Panc1 (cell line): Measurements from ENCODE around the gene RGPD8. TPM values are rescaled to one million over a fixed set of nuclear protein-coding genes. Genes with fewer than 3 reads are reported as not detected.

Experiments used
- ATAC-seq: fragments of 200-7000 bp; cut with Tn5 transposase; 2 replicates; pipeline ENCODE4 v1.9.1; 2020; ENCODE audit warnings: mild to moderate bottlenecking, moderate library complexity
- BruUV-seq: library from RNA; stranded (reverse); fragments of 400-500 nt; replicated peaks from 2 replicates; lab custom pipeline; 2021; lab: Mats Ljungman, UMichigan
- CTCF ChIA-PET: fragments of 300-600 bp; sonication (Branson Sonifier 250); formaldehyde crosslinking; loops from one replicate; lab custom pipeline; 2022; ENCODE audit warnings: antibody characterized with exemption; lab: Charles Lee
- POLR2A ChIA-PET: fragments of 300-600 bp; sonication (Branson Sonifier 250); formaldehyde crosslinking; loops from one replicate; lab custom pipeline; 2022; ENCODE audit warnings: antibody characterized with exemption; lab: Charles Lee
- DNase-seq: peaks from one replicate; pipeline ENCODE4 v3.0.0-alpha.2; 2010; ENCODE audit warnings: low read depth, low spot score
- H3K27ac ChIP-seq: 2 replicates; pipeline ENCODE4 v1.5.1; 2011; ENCODE audit warnings: mild to moderate bottlenecking, low read length, inconsistent platforms
- H3K27me3 ChIP-seq: fragments of 200-500 bp; sonication (Bioruptor generic); 2 replicates; pipeline ENCODE4 v1.6.0; 2014; ENCODE audit warnings: low read length, inconsistent platforms; ENCODE audit not compliant: control insufficient read depth, insufficient read depth
- H3K36me3 ChIP-seq: fragments of 200-500 bp; sonication (Bioruptor generic); 2 replicates; pipeline ENCODE4 v1.5.1; 2014; ENCODE audit warnings: inconsistent platforms, mild to moderate bottlenecking, low read length, moderate library complexity; ENCODE audit not compliant: control insufficient read depth, insufficient read depth
- H3K4me1 ChIP-seq: 2 replicates; pipeline ENCODE4 v1.5.1; 2011; ENCODE audit warnings: inconsistent platforms, mild to moderate bottlenecking, low read length, moderate library complexity; ENCODE audit not compliant: control insufficient read depth, insufficient read depth
- H3K4me3 ChIP-seq, 2 experiments: 2 replicates each; pipeline ENCODE4 v1.5.1; 2011 to 2012; ENCODE audit warnings: low read depth in 2 of 2, low read length in 2 of 2, mild to moderate bottlenecking in 2 of 2, inconsistent platforms in 1 of 2, moderate library complexity in 1 of 2
- H3K9me3 ChIP-seq: fragments of 200-500 bp; sonication (Bioruptor generic); 2 replicates; pipeline ENCODE4 v1.5.1; 2014; ENCODE audit warnings: low read depth, mild to moderate bottlenecking, inconsistent platforms, low read length, moderate library complexity; ENCODE audit not compliant: control insufficient read depth, insufficient read depth
- POLR2AphosphoS5 ChIP-seq: IDR thresholded peaks from 2 replicates; pipeline ENCODE4 v1.6.1; 2012; ENCODE audit warnings: mild to moderate bottlenecking, low read depth, low read length, moderate library complexity
- SIN3A ChIP-seq: IDR thresholded peaks from 2 replicates; pipeline ENCODE4 v1.6.1; 2012; ENCODE audit warnings: low read depth, mild to moderate bottlenecking, low read length, moderate library complexity, borderline replicate concordance; ENCODE audit not compliant: insufficient read depth
- TCF7L2 ChIP-seq: IDR thresholded peaks from 2 replicates; pipeline ENCODE4 v1.6.1; 2011; ENCODE audit warnings: mild to moderate bottlenecking, low read depth, low read length, inconsistent platforms
- in situ Hi-C: cut with HindIII; loops from 2 replicates; pipeline ENCODE4 v1.10.0; 2016; ENCODE audit warnings: low sequenced_read_pairs, low pct_unique_long_range_greater_than_20kb
- intact Hi-C: fragments of 100-400 bp; cut with micrococcal nuclease; formaldehyde crosslinking; loops from one replicate; pipeline ENCODE4 v1.10.0; 2022; ENCODE audit not compliant: unreplicated experiment
- total RNA-seq: library from RNA; stranded (reverse); gene quantifications from one replicate; pipeline ENCODE4 v1.2.1, GENCODE V29; 2021; ENCODE audit not compliant: unreplicated experiment
- TF ChIP-seq, protein P1 (sequence below), 2 experiments: IDR thresholded peaks; 2 replicates each; pipeline ENCODE4 v1.6.1; 2011 to 2012; ENCODE audit warnings: low read depth in 2 of 2, control low read depth in 1 of 2, low read length in 1 of 2, mild to moderate bottlenecking in 1 of 2, moderate library complexity in 1 of 2; ENCODE audit not compliant: insufficient read depth in 1 of 2
- TF ChIP-seq, protein P2 (sequence below): fragments of 450-650 bp; IDR thresholded peaks from 2 replicates; pipeline ENCODE4 v1.5.1; 2017; ENCODE audit warnings: mild to moderate bottlenecking

Gene RGPD8
- total RNA-seq, 1 experiment from 2014 or later, result 20.9 TPM

DNA sequence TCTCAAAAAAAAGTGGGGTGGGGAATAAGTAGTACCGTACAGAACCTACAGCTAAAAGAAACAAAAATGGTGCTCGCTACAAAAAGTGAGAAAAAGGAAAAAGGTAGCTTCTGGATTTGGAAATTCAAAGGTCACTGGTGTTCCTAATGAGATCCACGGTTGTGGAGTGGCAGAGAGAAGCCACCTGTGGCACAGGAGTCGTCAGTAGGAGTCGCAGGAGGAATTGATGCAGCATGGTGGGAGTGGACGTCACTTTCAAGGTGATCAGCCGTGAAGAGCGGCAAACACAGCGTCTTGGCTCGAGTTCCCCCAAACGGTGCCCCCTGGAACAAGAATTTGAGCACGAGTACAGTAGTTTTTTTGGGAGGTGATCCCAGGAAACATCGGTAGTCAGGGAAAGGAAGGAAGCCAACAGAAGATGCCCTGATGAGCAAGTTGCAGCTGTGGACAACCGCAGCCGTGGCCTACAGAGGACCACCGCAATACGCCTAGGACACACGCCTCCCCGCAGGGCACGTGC lies 47.1 kb upstream of the RGPD8 start:
- CTCF ChIA-PET, result interaction anchor here (0.6 to 0.7 kb wide), 2 partner anchors 47 to 127 kb away, joined by 3 to 4 read pairs; partner anchors contain the start of gene RGPD8
- Histone ChIP-seq H3K27ac (no peak overlapping the region), H3K9me3 (no peaks in the 10 kb centered on the region), H3K36me3 (no peaks in the 10 kb centered on the region; the same call in 1 of the 2 replicates), H3K27me3 (no peaks in the 10 kb centered on the region), H3K4me1 (peaks cover 16% of the 10 kb centered on the region), H3K4me3 (peak overlapping the region; percentile 77 to 94)
- DNase-seq, result no peak
- POLR2A ChIA-PET, result interaction anchor here (0.6 kb wide), 2 partner anchors 41 to 377 kb away, joined by 3 to 4 read pairs; no protein-coding TSS in a partner anchor
- TF ChIP-seq, protein P1, sequence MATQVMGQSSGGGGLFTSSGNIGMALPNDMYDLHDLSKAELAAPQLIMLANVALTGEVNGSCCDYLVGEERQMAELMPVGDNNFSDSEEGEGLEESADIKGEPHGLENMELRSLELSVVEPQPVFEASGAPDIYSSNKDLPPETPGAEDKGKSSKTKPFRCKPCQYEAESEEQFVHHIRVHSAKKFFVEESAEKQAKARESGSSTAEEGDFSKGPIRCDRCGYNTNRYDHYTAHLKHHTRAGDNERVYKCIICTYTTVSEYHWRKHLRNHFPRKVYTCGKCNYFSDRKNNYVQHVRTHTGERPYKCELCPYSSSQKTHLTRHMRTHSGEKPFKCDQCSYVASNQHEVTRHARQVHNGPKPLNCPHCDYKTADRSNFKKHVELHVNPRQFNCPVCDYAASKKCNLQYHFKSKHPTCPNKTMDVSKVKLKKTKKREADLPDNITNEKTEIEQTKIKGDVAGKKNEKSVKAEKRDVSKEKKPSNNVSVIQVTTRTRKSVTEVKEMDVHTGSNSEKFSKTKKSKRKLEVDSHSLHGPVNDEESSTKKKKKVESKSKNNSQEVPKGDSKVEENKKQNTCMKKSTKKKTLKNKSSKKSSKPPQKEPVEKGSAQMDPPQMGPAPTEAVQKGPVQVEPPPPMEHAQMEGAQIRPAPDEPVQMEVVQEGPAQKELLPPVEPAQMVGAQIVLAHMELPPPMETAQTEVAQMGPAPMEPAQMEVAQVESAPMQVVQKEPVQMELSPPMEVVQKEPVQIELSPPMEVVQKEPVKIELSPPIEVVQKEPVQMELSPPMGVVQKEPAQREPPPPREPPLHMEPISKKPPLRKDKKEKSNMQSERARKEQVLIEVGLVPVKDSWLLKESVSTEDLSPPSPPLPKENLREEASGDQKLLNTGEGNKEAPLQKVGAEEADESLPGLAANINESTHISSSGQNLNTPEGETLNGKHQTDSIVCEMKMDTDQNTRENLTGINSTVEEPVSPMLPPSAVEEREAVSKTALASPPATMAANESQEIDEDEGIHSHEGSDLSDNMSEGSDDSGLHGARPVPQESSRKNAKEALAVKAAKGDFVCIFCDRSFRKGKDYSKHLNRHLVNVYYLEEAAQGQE (IDR thresholded peaks at IDR 0.05; ENCODE audit: insufficient read depth in 1 of 2, low read depth in 2 of 2, low read length in 1 of 2), result no peak
- TF ChIP-seq POLR2AphosphoS5 (no peak), TCF7L2 (no peak), SIN3A (no peak)
- TF ChIP-seq, protein P2, sequence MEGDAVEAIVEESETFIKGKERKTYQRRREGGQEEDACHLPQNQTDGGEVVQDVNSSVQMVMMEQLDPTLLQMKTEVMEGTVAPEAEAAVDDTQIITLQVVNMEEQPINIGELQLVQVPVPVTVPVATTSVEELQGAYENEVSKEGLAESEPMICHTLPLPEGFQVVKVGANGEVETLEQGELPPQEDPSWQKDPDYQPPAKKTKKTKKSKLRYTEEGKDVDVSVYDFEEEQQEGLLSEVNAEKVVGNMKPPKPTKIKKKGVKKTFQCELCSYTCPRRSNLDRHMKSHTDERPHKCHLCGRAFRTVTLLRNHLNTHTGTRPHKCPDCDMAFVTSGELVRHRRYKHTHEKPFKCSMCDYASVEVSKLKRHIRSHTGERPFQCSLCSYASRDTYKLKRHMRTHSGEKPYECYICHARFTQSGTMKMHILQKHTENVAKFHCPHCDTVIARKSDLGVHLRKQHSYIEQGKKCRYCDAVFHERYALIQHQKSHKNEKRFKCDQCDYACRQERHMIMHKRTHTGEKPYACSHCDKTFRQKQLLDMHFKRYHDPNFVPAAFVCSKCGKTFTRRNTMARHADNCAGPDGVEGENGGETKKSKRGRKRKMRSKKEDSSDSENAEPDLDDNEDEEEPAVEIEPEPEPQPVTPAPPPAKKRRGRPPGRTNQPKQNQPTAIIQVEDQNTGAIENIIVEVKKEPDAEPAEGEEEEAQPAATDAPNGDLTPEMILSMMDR, result no peak
- no peak for ATAC-seq
- BruUV-seq, result no TSS peak
- intact Hi-C loops (loop anchor here (5.0 kb wide), 1 partner anchor 102 kb away; the partner anchor contains the start of gene CHCHD5), in situ Hi-C loops (no loop called here)

DNA sequence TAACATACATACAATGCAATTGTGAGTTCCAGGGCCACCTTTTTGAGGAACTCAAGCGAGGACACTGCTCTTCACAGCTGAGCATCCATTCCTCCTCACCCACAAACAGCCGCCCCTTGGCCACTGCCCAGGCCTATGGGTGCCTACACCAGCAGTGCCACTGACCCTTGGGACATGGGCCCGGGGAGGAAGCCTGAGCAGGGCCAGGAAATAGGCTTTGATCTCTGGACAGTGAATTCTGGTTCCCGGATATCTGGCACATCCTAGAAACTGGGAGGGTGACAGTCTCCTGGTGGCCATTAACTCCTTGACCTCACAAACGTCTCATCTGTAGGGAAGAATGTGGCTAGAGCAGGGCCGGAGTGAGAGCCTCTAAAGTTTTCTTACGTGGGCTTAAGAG lies 43.0 kb upstream of the RGPD8 start:
- Histone ChIP-seq H3K27me3 (no peaks in the 10 kb centered on the region), H3K4me1 (peaks cover 2% of the 10 kb centered on the region; the same call in 1 of the 2 replicates), H3K9me3 (no peaks in the 10 kb centered on the region), H3K4me3 (no peak overlapping the region), H3K27ac (no peak overlapping the region), H3K36me3 (no peaks in the 10 kb centered on the region)
- ChIA-PET POLR2A (no interaction called here), CTCF (no interaction called here)
- DNase-seq, result no peak
- in situ Hi-C loops, result no loop called here
- TF ChIP-seq, protein P2, result no peak
- ATAC-seq, result no peak
- intact Hi-C loops, result no loop called here
- BruUV-seq, result no TSS peak
